SK-N-SH (cell line): ENCODE data around the gene LTBP1. TPM values are rescaled to one million over a fixed set of nuclear protein-coding genes. Genes with fewer than 3 reads are reported as not detected.

ENCODE experiments used
- CTCF ChIA-PET: fragments of 300-600, 350-600 bp; formaldehyde crosslinking; extraction: SDS; loops from one replicate; lab custom pipeline; 2021; lab: Yijun Ruan, JAX
- POLR2A ChIA-PET: fragments of 350-600 bp; sonication (Branson Sonifier 250); formaldehyde crosslinking; extraction: SDS; loops from one replicate; lab custom pipeline; 2020; ENCODE audit warnings: antibody characterized with exemption, inconsistent platforms; lab: Yijun Ruan, JAX
- DNase-seq: peaks from one replicate; pipeline ENCODE4 v3.0.0; 2012
- H2AFZ ChIP-seq: fragments of 200-600 bp; sonication (generic); 2 replicates; pipeline ENCODE4 v1.8.1; 2016; ENCODE audit warnings: antibody characterized with exemption, mild to moderate bottlenecking, low read depth
- H3F3A ChIP-seq: fragments of 200-600 bp; sonication (generic); replicated peaks from 2 replicates; pipeline ENCODE3; 2016; ENCODE audit warnings: antibody characterized with exemption, mild to moderate bottlenecking; ENCODE audit not compliant: insufficient read depth
- H3K27ac ChIP-seq, 2 experiments: fragments of 200-500 bp in 1 of 2; fragments of 200-600 bp in 1 of 2; sonication (Bioruptor generic) in 1 of 2; sonication (generic), shearing (Covaris generic) in 1 of 2; 2 replicates each; pipeline versions ENCODE4 v1.5.1 to v1.6.1; 2014 to 2016; ENCODE audit warnings: low read depth in 2 of 2, inconsistent platforms in 1 of 2, low read length in 1 of 2, mild to moderate bottlenecking in 1 of 2, mixed read lengths in 1 of 2
- H3K27me3 ChIP-seq: fragments of 200-600 bp; sonication (generic), shearing (Covaris generic); 2 replicates; pipeline ENCODE4 v1.6.1; 2016; ENCODE audit warnings: mixed run types; ENCODE audit not compliant: insufficient read depth
- H3K36me3 ChIP-seq, 2 experiments: fragments of 200-500 bp in 1 of 2; fragments of 200-600 bp in 1 of 2; sonication (Bioruptor generic) in 1 of 2; sonication (generic) in 1 of 2; replicated peaks in 1 of 2; 2 replicates each; pipeline versions ENCODE3 to v1.5.1; 2014 to 2016; ENCODE audit warnings: low read length in 1 of 2, mild to moderate bottlenecking in 1 of 2; ENCODE audit not compliant: insufficient read depth in 2 of 2, control insufficient read depth in 1 of 2
- H3K4me1 ChIP-seq, 2 experiments: fragments of 200-500 bp in 1 of 2; fragments of 200-600 bp in 1 of 2; sonication (Bioruptor generic) in 1 of 2; sonication (generic), shearing (Covaris generic) in 1 of 2; 2 replicates each; pipeline versions ENCODE4 v1.5.1 to v1.6.1; 2014 to 2016; ENCODE audit warnings: low read depth in 1 of 2, low read length in 1 of 2, mixed run types in 1 of 2; ENCODE audit not compliant: insufficient read depth in 2 of 2, control insufficient read depth in 1 of 2
- H3K4me2 ChIP-seq: fragments of 200-600 bp; sonication (generic), shearing (Covaris generic); 2 replicates; pipeline ENCODE4 v1.6.1; 2017; ENCODE audit warnings: mixed run types
- H3K4me3 ChIP-seq, 2 experiments: fragments of 200-500 bp in 1 of 2; fragments of 200-600 bp in 1 of 2; sonication (Bioruptor generic) in 1 of 2; sonication (generic), shearing (Covaris generic) in 1 of 2; 2 replicates each; pipeline versions ENCODE4 v1.5.1 to v1.8.1; 2014 to 2016; ENCODE audit warnings: low read depth in 2 of 2, inconsistent platforms in 1 of 2, low read length in 1 of 2, mild to moderate bottlenecking in 1 of 2, mixed read lengths in 1 of 2, moderate library complexity in 1 of 2
- H3K79me2 ChIP-seq: fragments of 200-600 bp; sonication (generic); 2 replicates; pipeline ENCODE4 v1.8.1; 2017; ENCODE audit warnings: mild to moderate bottlenecking; ENCODE audit not compliant: insufficient read depth
- H3K9ac ChIP-seq: fragments of 200-600 bp; sonication (generic); 2 replicates; pipeline ENCODE4 v1.6.1; 2017; ENCODE audit warnings: mixed run types
- H3K9me2 ChIP-seq: fragments of 200-600 bp; sonication (generic); 2 replicates; pipeline ENCODE4 v1.6.1; 2017; ENCODE audit warnings: mixed run types
- H3K9me3 ChIP-seq: fragments of 200-600 bp; sonication (generic); 2 replicates; pipeline ENCODE4 v1.6.1; 2017; ENCODE audit warnings: mixed run types, mild to moderate bottlenecking, moderate library complexity
- H4K20me1 ChIP-seq: fragments of 200-600 bp; sonication (generic); 2 replicates; pipeline ENCODE4 v1.6.1; 2017; ENCODE audit warnings: mild to moderate bottlenecking, mixed run types; ENCODE audit not compliant: insufficient read depth
- CTCF ChIP-seq: fragments of 200-600 bp; sonication (generic); IDR thresholded peaks from 2 replicates; pipeline ENCODE4 v1.6.1; 2017; ENCODE audit warnings: antibody characterized with exemption, mild to moderate bottlenecking, moderate library complexity
- EZH2phosphoT487 ChIP-seq: fragments of 200-600 bp; sonication (generic); IDR thresholded peaks from 2 replicates; pipeline ENCODE4 v1.6.1; 2017; ENCODE audit warnings: low read depth, mixed run types, mild to moderate bottlenecking, antibody characterized with exemption, moderate library complexity, borderline replicate concordance
- FOXM1 ChIP-seq: IDR thresholded peaks from 2 replicates; pipeline ENCODE4 v1.4.0; 2012; ENCODE audit warnings: low read depth, mild to moderate bottlenecking
- GABPA ChIP-seq: IDR thresholded peaks from 2 replicates; pipeline ENCODE4 v1.4.0; 2012; ENCODE audit warnings: low read depth, mild to moderate bottlenecking
- POLR2AphosphoS5 ChIP-seq: IDR thresholded peaks from 2 replicates; pipeline ENCODE4 v1.6.1; 2012; ENCODE audit warnings: low read depth, low read length
- RCOR1 ChIP-seq: fragments of 150-350 bp; IDR thresholded peaks from 2 replicates; pipeline ENCODE4 v1.6.1; 2017; ENCODE audit warnings: antibody characterized with exemption, low read length
- REST ChIP-seq: IDR thresholded peaks from 2 replicates; pipeline ENCODE4 v1.6.1; 2012; ENCODE audit warnings: mild to moderate bottlenecking, low read depth, low read length, moderate library complexity
- SIN3A ChIP-seq: IDR thresholded peaks from 2 replicates; pipeline ENCODE4 v1.6.1; 2012; ENCODE audit warnings: low read depth, mild to moderate bottlenecking, low read length, moderate library complexity, borderline replicate concordance
- SMC3 ChIP-seq: IDR thresholded peaks from 2 replicates; pipeline ENCODE4 v1.6.1; 2012; ENCODE audit warnings: low read depth, low read length, improper control_type of control experiment
- USF1 ChIP-seq: IDR thresholded peaks from 2 replicates; pipeline ENCODE4 v1.4.0; 2012; ENCODE audit warnings: low read depth, borderline replicate concordance
- USF2 ChIP-seq: fragments of 150-350 bp; IDR thresholded peaks from 2 replicates; pipeline ENCODE4 v1.6.1; 2017; ENCODE audit warnings: antibody characterized with exemption, low read length, low read depth, borderline replicate concordance
- YY1 ChIP-seq: IDR thresholded peaks from 2 replicates; pipeline ENCODE4 v1.4.0; 2012; ENCODE audit warnings: low read depth, mild to moderate bottlenecking
- ZBTB33 ChIP-seq: IDR thresholded peaks from 2 replicates; pipeline ENCODE4 v1.4.0; 2012; ENCODE audit warnings: low read depth, borderline replicate concordance
- WGBS: methylation state at CpG from one replicate; pipeline ENCODE4 v1.1.6; 2017; ENCODE audit warnings: low lambda C conversion rate; 5-methylcytosine and 5-hydroxymethylcytosine counted together
- polyA plus RNA-seq, 3 experiments: library from polyadenylated mRNA; depleted of rRNA; stranded (reverse); fragments of >200 nt; gene quantifications; 2 replicates each; pipeline ENCODE4 v1.2.3, GENCODE V29; 2012

Gene LTBP1
- polyA plus RNA-seq, 1 of the 3 experiments (the other 2 are of a cell fraction) = 467 TPM

- TF ChIP-seq USF2 (no peak), EZH2phosphoT487 (no peak)
- TF ChIP-seq, all 33 proteins: peak for 0
Measured at GRCh38 chr2:33343387-33343895, 396.7 kb downstream of the LTBP1 start (continued).

DNA sequence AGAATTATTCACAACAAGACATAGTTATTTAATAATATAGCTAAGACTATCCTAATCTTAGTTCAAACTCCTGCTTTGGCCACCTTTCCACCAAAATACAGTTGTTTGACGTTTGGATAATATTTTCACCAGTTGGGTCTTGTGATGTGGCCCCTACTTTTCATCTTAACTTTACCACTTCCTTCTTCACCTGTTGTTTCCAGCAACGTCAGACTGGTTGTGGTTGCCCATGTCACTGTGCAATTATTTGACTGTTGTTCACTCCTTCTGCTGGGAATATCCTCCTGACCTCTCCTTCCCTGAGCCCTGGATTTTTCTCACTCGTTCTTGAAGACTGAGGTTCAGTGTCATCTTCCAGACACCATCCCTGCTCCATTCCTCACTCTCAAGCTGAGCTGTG lies 397.5 kb downstream of the LTBP1 start:
- H3K4me3 ChIP-seq = no peak overlapping the region
- H4K20me1 ChIP-seq = no peaks in the 10 kb centered on the region
- no peak overlapping the region for H2AFZ ChIP-seq
- 38% methylated on average over 3 of the region's 3 CpGs for WGBS
- ChIA-PET POLR2A (no interaction called here), CTCF (interaction anchor here (1.1 to 1.5 kb wide), 2 partner anchors 16 to 571 kb away, joined by 3 read pairs; no protein-coding TSS in a partner anchor)
- DNase-seq = no peak
- H3K9me2 ChIP-seq = no peaks in the 10 kb centered on the region
- no peaks in the 10 kb centered on the region for H3K9me3 ChIP-seq
- no peaks in the 10 kb centered on the region for H3K27me3 ChIP-seq
- H3K4me2 ChIP-seq = no peak overlapping the region
- H3F3A ChIP-seq = peaks cover 12% of the 10 kb centered on the region
- H3K79me2 ChIP-seq = no peaks in the 10 kb centered on the region
- H3K4me1 ChIP-seq = 0 out of 4 replicates have a peak, but pooled peaks cover 0 to 5% of the 10 kb centered on the region in 2 experiments
- H3K9ac ChIP-seq = no peak overlapping the region
- no peak overlapping the region for H3K27ac ChIP-seq
- TF ChIP-seq YY1 (no peak), SMC3 (no peak), ZBTB33 (no peak), SIN3A (no peak), CTCF (no peak), FOXM1 (no peak), POLR2AphosphoS5 (no peak), USF2 (no peak), RCOR1 (no peak), USF1 (no peak), GABPA (no peak), REST (no peak)
- H3K36me3 ChIP-seq = peaks cover 28 to 78% of the 10 kb centered on the region in 2 experiments
